A673 (cell line): ENCODE data around the gene RALB. TPM values are rescaled to one million over a fixed set of nuclear protein-coding genes. Genes with fewer than 3 reads are reported as not detected.

ENCODE experiments used
- BruUV-seq: library from RNA; stranded (reverse); fragments of 400-500 nt; replicated peaks from 2 replicates; lab custom pipeline; 2021; lab: Mats Ljungman, UMichigan
- CTCF ChIA-PET: fragments of 300-600 bp; sonication (Branson Sonifier 250); formaldehyde crosslinking; loops from one replicate; lab custom pipeline; 2022; ENCODE audit warnings: antibody characterized with exemption; lab: Charles Lee
- POLR2A ChIA-PET: fragments of 300-600 bp; sonication (Branson Sonifier 250); formaldehyde crosslinking; loops from one replicate; lab custom pipeline; 2022; ENCODE audit warnings: antibody characterized with exemption; ENCODE audit not compliant: low non-redundant PET; lab: Charles Lee
- DNase-seq: peaks from one replicate; pipeline ENCODE4 v3.0.0-alpha.2; 2015; ENCODE audit warnings: low spot score
- H3K27ac ChIP-seq: fragments of 200-600 bp; sonication (generic); 2 replicates; pipeline ENCODE4 v1.5.1; 2016; ENCODE audit warnings: mixed run types, low read depth, mild to moderate bottlenecking, mixed read lengths, antibody characterized with exemption, low read length; ENCODE audit not compliant: poor library complexity, severe bottlenecking
- H3K27me3 ChIP-seq: fragments of 200-600 bp; sonication (generic); replicated peaks from 2 replicates; pipeline ENCODE4 v1.6.1; 2017; ENCODE audit warnings: mixed run types, low read depth, mild to moderate bottlenecking, mixed read lengths, antibody characterized with exemption, low read length; ENCODE audit not compliant: insufficient read depth, poor library complexity
- H3K36me3 ChIP-seq: fragments of 200-600 bp; sonication (generic); 2 replicates; pipeline ENCODE4 v1.6.1; 2016; ENCODE audit warnings: mixed run types, mild to moderate bottlenecking, mixed read lengths, antibody characterized with exemption, low read length; ENCODE audit not compliant: insufficient read depth, poor library complexity, severe bottlenecking
- H3K4me1 ChIP-seq: fragments of 200-600 bp; sonication (generic); 2 replicates; pipeline ENCODE4 v1.6.1; 2017; ENCODE audit warnings: mixed run types, mild to moderate bottlenecking, mixed read lengths, antibody characterized with exemption, low read length; ENCODE audit not compliant: insufficient read depth, poor library complexity, severe bottlenecking
- H3K4me3 ChIP-seq: fragments of 200-600 bp; sonication (generic); 2 replicates; pipeline ENCODE4 v1.5.1; 2016; ENCODE audit warnings: low read depth, mixed run types, mild to moderate bottlenecking, mixed read lengths, low read length; ENCODE audit not compliant: poor library complexity, severe bottlenecking
- H3K9me3 ChIP-seq: fragments of 200-600 bp; sonication (generic); 2 replicates; pipeline ENCODE4 v1.6.1; 2016; ENCODE audit warnings: mixed run types, low read depth, mild to moderate bottlenecking, mixed read lengths, antibody characterized with exemption, low read length; ENCODE audit not compliant: poor library complexity, severe bottlenecking
- CTCF ChIP-seq: fragments of 300-800, 200-600 bp; sonication (generic); conservative IDR thresholded peaks from 2 replicates; pipeline ENCODE4 v1.5.1; 2017; ENCODE audit warnings: low read depth, mild to moderate bottlenecking, antibody characterized with exemption, low read length, moderate library complexity, mixed read lengths
- EZH2 ChIP-seq: fragments of 200-600 bp; sonication (generic); IDR thresholded peaks from 2 replicates; pipeline ENCODE4 v1.6.1; 2017; ENCODE audit warnings: borderline replicate concordance, low read depth, mild to moderate bottlenecking, mixed read lengths, antibody characterized with exemption, low read length; ENCODE audit not compliant: poor library complexity, severe bottlenecking
- intact Hi-C: fragments of 100-400 bp; cut with micrococcal nuclease; formaldehyde crosslinking; loops from one replicate; pipeline ENCODE4 v1.10.0; 2022; ENCODE audit not compliant: unreplicated experiment
- total RNA-seq: library from RNA; stranded (reverse); gene quantifications from 2 replicates; pipeline ENCODE4 v1.2.3, GENCODE V29; 2021

RALB gene
- total RNA-seq, 1 experiment from 2014 or later = 47.0 TPM

DNA sequence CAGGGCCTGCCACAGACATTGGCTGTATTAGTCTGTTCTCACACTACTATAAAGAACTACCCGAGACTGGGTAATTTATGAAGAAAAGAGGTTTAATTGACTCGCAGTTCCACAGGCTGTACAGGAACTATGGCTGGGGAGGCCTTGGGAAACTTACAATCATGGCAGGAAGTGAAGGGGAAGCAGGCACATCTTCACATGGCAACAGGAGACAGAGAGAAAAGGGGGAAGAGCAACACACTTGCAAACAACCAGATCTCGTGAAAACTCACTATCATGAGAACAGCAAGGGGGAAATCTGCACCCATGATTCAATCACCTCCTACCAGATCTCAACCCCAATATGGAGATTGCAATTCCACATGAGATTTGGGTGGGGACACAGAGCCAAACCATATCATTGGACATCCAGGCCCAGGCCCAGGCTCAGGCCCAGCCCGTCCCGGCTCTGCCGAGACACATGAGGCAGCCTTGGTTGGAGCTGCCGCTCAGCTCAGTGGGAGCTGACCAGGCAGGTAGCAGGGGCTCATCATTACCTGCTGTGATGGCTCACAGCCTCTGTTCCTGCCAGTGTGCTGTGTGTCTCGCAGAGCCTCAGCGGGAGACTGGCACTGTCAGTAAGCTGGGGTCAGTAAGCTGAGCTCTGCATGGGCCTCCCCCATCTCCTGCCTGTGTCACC is 8.6 kb upstream of the RALB start:
- H3K36me3 ChIP-seq = no peaks in the 10 kb centered on the region
- H3K4me3 ChIP-seq = no peak overlapping the region
- H3K4me1 ChIP-seq = peaks cover 27% of the 10 kb centered on the region
- POLR2A ChIA-PET = no interaction called here
- no peak for TF ChIP-seq EZH2
- no peak for TF ChIP-seq CTCF
- H3K27me3 ChIP-seq = no peaks in the 10 kb centered on the region
- H3K9me3 ChIP-seq = no peaks in the 10 kb centered on the region
- CTCF ChIA-PET = interaction anchor here (1.1 kb wide), 1 partner anchor 69 kb away, joined by 3 read pairs; no protein-coding TSS in a partner anchor
- DNase-seq = no peak
- intact Hi-C loops = no loop called here
- H3K27ac ChIP-seq = no peak overlapping the region
- no TSS peak for BruUV-seq

GRCh38 chr2:120244656-120245519 is 7.8 kb upstream of the RALB start:
- Histone ChIP-seq H3K9me3 (no peaks in the 10 kb centered on the region), H3K27me3 (no peaks in the 10 kb centered on the region), H3K36me3 (no peaks in the 10 kb centered on the region), H3K27ac (peak overlapping the region; percentile 58), H3K4me1 (peaks cover 27% of the 10 kb centered on the region), H3K4me3 (no peak overlapping the region)
- CTCF ChIA-PET = interaction anchor here (1.1 kb wide), 1 partner anchor 68 kb away, joined by 3 read pairs; no protein-coding TSS in a partner anchor
- no peak for TF ChIP-seq EZH2
- TF ChIP-seq CTCF = no peak
- intact Hi-C loops = no loop called here
- no peak for DNase-seq
- BruUV-seq = no TSS peak
- POLR2A ChIA-PET = no interaction called here

GRCh38 chr2:120245520-120246332 is 6.9 kb upstream of the RALB start:
- Histone ChIP-seq H3K4me3 (no peak overlapping the region), H3K27me3 (no peaks in the 10 kb centered on the region), H3K9me3 (no peaks in the 10 kb centered on the region), H3K27ac (peak overlapping the region; percentile 58), H3K36me3 (no peaks in the 10 kb centered on the region), H3K4me1 (peaks cover 27% of the 10 kb centered on the region)
- BruUV-seq = no TSS peak
- intact Hi-C loops = no loop called here
- TF ChIP-seq EZH2 (no peak), CTCF (no peak)
- ChIA-PET CTCF (no interaction called here), POLR2A (no interaction called here)
- DNase-seq = peak; percentile 79
